WI38 (cell line): Measurements from ENCODE around the gene PRM1.

Source experiments
- H3K4me3 ChIP-seq: 2 replicates; pipeline ENCODE4 v1.5.1; 2011; ENCODE audit warnings: low read depth, mild to moderate bottlenecking, control low read depth, low read length
- TF ChIP-seq, protein P1 (sequence below): IDR thresholded peaks from 2 replicates; pipeline ENCODE4 v1.5.1; 2012; ENCODE audit warnings: low read depth, mild to moderate bottlenecking, control low read depth, low read length

The PRM1 gene

DNA sequence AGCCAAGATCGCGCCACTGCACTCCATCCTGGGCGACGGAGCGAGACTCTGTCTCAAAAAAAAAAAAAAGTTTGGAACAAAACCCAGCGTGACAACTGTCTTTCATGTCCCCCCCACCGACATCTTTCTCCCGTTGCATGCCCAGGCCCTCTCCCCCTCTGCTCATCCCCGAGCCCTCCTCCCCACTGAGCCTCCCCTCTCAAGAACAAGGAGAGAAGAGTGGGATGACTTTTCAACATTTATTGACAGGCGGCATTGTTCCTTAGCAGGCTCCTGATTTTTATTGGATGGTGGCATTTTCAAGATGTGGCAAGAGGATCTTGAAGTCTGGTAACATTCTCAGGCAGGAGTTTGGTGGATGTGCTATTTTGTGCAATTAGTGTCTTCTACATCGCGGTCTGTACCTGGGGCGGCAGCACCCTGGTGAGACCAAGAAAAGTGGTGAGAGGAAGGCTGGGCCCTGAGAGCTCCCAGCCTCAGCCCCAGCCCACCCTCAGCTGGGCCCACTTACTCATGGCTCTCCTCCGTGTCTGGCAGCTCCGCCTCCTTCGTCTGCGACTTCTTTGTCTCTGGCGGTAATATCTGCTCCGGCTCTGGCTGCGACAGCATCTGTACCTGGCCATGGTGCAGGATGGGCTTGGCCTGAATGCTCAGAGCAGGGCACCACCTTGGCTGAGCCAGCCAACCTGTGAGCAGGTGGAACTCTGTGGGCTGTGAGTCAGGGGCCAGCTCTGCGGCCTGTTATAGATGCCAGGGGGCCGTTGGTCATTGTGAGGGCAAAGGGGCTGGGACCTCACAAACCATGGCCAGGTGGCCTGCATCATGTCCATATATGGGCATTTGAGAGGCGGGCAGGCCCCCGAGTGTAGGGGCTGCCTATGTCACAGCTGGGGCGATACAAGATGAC, at the start of gene PRM1:
PRM1 (minus strand) TSS at position 715 of the 907 bp plus-strand sequence; CDS start at position 623, 92 bp downstream.
- TF ChIP-seq, protein P1, sequence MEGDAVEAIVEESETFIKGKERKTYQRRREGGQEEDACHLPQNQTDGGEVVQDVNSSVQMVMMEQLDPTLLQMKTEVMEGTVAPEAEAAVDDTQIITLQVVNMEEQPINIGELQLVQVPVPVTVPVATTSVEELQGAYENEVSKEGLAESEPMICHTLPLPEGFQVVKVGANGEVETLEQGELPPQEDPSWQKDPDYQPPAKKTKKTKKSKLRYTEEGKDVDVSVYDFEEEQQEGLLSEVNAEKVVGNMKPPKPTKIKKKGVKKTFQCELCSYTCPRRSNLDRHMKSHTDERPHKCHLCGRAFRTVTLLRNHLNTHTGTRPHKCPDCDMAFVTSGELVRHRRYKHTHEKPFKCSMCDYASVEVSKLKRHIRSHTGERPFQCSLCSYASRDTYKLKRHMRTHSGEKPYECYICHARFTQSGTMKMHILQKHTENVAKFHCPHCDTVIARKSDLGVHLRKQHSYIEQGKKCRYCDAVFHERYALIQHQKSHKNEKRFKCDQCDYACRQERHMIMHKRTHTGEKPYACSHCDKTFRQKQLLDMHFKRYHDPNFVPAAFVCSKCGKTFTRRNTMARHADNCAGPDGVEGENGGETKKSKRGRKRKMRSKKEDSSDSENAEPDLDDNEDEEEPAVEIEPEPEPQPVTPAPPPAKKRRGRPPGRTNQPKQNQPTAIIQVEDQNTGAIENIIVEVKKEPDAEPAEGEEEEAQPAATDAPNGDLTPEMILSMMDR: no peak
- no peak within 1 kb of the TSS for H3K4me3 ChIP-seq

DNA sequence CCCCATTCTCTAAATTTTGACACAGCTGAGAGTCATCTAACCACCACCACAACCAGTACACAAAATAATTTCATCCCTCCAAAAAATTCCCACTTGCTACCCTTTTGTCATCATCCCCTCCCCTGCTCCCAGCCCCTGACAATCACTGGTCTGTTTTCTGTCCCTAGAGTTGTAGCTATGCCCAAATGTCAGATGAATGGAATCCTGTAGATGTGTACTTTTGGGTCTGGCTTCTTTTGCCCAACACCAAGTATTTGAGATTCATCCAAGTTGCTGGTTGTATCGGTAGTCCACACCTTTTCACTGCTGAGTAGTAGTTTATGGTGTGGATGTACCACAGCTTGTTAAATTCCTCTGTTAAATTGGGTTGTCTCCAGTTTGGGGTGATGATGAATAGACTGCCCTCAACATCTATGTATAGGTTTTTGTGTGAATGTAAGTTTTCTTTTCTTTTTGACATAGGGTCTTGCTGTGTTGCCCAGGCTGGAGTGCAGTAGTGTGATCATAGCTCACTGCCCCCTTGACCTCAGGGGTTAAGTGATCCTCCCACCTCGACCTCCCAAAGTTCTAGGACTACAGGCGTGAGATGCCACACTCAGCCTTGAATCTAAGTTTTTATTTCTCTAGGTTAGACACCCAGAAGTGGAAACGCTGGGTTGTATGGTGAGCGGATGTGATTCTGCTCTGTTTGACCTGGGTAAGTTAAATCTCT, 49.6 kb upstream of the PRM1 start:
- TF ChIP-seq, protein P1: no peak

DNA sequence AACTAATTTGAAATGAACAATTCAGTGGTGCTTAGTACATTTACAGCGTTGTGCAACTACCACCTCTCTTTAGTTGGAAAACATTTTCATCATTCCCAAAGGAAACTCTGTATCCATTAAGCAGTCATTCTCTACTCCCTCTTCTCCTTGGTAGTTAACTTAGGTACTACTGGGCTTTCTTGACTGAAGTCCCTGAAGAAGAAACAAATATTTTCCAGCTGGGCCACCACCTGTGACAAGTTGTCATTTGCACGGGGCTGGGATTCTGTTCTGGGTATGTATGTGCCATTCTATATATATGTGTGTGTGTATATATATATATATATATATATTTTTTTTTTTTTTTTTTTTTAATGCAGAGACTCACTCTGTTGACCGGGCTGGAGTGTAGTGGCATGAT, 48.8 kb upstream of the PRM1 start:
- no peak overlapping the region for H3K4me3 ChIP-seq
- TF ChIP-seq, protein P1: no peak

More for the DNA sequence above, 49.6 kb upstream of the PRM1 start:
- H3K4me3 ChIP-seq: no peak overlapping the region

GRCh38 chr16:11329071-11329491, 48.0 kb upstream of the PRM1 start:
- TF ChIP-seq, protein P1: no peak
- H3K4me3 ChIP-seq: peak overlapping the region; percentile 50

- H3K4me3 ChIP-seq: peak overlapping the region; percentile 50
- TF ChIP-seq, protein P1: no peak
These were observed 47.3 kb upstream of the PRM1 start for GRCh38 chr16:11328172-11329070.

DNA sequence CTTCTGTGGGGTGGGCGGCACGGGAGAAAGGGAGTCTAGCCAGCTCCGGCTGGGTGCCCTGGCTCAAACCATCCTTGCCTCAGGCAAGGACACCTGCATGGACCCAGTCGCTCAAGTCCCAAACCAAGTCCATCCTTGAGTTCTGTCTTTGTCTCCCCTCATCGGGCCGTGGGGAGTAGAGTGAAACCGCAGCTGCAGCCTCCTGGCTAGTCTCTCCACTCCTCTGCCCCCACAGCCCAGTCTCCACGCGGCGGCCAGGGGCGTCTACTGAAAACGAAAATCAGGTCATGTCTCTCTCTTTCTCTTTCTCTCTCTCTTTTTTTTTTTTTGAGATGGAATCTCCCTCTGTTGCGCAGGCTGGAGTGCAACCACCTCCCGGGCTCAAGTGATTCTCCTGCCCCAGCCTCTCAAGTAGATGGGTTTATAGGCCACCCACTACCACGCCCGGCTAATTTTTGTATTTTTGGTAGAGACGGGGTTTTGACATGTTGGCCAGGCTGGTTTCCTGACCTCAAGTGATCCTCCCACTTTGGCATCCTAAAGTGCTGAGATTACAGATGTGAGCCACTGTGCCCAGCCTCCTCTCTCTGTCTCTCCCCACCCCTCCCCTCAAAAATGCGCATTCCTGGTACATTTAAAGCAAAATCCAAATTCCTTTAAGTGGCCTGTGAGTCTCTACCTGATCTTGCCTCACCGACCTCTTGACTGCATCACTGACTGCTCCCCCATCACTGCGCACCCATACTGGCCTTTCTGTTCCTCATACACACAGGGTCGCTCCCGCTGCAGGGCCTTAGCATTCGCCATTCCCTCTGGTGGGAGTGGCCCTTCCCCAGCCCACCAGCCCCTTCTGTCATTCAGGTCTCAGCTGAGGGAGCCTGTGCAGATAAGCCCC, 46.4 kb upstream of the PRM1 start:
- H3K4me3 ChIP-seq: no peak overlapping the region
- TF ChIP-seq, protein P1: no peak
